T-cell (primary cell): ENCODE data around the gene TMC3. TPM values are rescaled to one million over a fixed set of nuclear protein-coding genes. Genes with fewer than 3 reads are reported as not detected.

Experiments
- ATAC-seq, 4 experiments: fragments of 200-7000 bp in 3 of 4; fragments of 150-1000 bp in 1 of 4; cut with Tn5 transposase; replicated peaks in 1 of 4; 1 replicate in 3 of 4; 2 replicates in 1 of 4; pipeline ENCODE4 v1.10.0; 2021; ENCODE audit warnings: moderate library complexity in 3 of 4, mild to moderate bottlenecking in 2 of 4, moderate number of reproducible peaks in 1 of 4
- CTCF ChIA-PET, 2 donors: fragments of 300-600 bp; sonication (Branson Sonifier 250); formaldehyde crosslinking; loops; one replicate each; lab custom pipeline; 2022; ENCODE audit warnings: antibody characterized with exemption in 2 of 2; lab: Charles Lee
- POLR2A ChIA-PET, 2 donors: fragments of 300-600 bp; sonication (Branson Sonifier 250); formaldehyde crosslinking; loops; one replicate each; lab custom pipeline; 2022; ENCODE audit warnings: antibody characterized with exemption in 2 of 2; lab: Charles Lee
- DNase-seq, 35 experiments: peaks; one replicate each; pipeline versions ENCODE4 v3.0.0 to v3.0.0-alpha.2; 2013 to 2023
- H3K27ac ChIP-seq: one replicate; pipeline ENCODE4 v1.5.1; 2013; ENCODE audit warnings: low read length
- H3K27me3 ChIP-seq, 2 experiments: replicated peaks in 1 of 2; 1 replicate in 1 of 2; 2 replicates in 1 of 2; pipeline versions ENCODE4 v1.6.1 to v1.7.0; 2013; ENCODE audit warnings: low read length in 1 of 2, mixed read lengths in 1 of 2; ENCODE audit not compliant: control insufficient read depth in 2 of 2, insufficient read depth in 2 of 2; ENCODE audit errors: extremely low read depth in 1 of 2
- H3K36me3 ChIP-seq, 2 donors: 1 replicate in 1 of 2; 2 replicates in 1 of 2; pipeline versions ENCODE4 v1.6.1 to v1.7.0; 2013; ENCODE audit warnings: low read length in 1 of 2; ENCODE audit not compliant: control insufficient read depth in 2 of 2, insufficient read depth in 1 of 2; ENCODE audit errors: extremely low read depth in 1 of 2
- H3K4me1 ChIP-seq, 2 experiments: 1 replicate in 1 of 2; 2 replicates in 1 of 2; pipeline versions ENCODE4 v1.6.1 to v1.7.0; 2013; ENCODE audit warnings: low read length in 2 of 2, mixed read lengths in 1 of 2; ENCODE audit not compliant: insufficient read depth in 2 of 2, control insufficient read depth in 1 of 2; ENCODE audit errors: extremely low read depth in 1 of 2
- H3K4me3 ChIP-seq, 2 donors: 1 replicate in 1 of 2; 2 replicates in 1 of 2; pipeline versions ENCODE4 v1.5.1 to v1.7.0; 2013; ENCODE audit warnings: mild to moderate bottlenecking in 2 of 2, low read length in 1 of 2, moderate library complexity in 1 of 2; ENCODE audit not compliant: control insufficient read depth in 1 of 2; ENCODE audit errors: extremely low read depth in 1 of 2
- H3K9me3 ChIP-seq: 2 replicates; pipeline ENCODE4 v1.7.0; 2013
- H3K27ac Mint-ChIP-seq, 2 donors: one replicate each; pipeline ENCODE4 v1.8.0; 2020 to 2021; ENCODE audit warnings: mild to moderate bottlenecking in 2 of 2, mixed read lengths in 2 of 2
- H3K27me3 Mint-ChIP-seq, 2 donors: one replicate each; pipeline ENCODE4 v1.8.0; 2021 to 2022; ENCODE audit warnings: mixed read lengths in 2 of 2
- H3K36me3 Mint-ChIP-seq: one replicate; pipeline ENCODE4 v1.8.0; 2021; ENCODE audit warnings: mixed read lengths
- H3K4me1 Mint-ChIP-seq, 3 donors: one replicate each; pipeline ENCODE4 v1.8.0; 2020 to 2022; ENCODE audit warnings: mixed read lengths in 3 of 3, mild to moderate bottlenecking in 1 of 3
- H3K4me3 Mint-ChIP-seq, 3 donors: one replicate each; pipeline ENCODE4 v1.8.0; 2020 to 2022; ENCODE audit warnings: mild to moderate bottlenecking in 3 of 3, mixed read lengths in 3 of 3, moderate library complexity in 3 of 3
- H3K9me3 Mint-ChIP-seq, 3 donors: one replicate each; pipeline ENCODE4 v1.8.0; 2020 to 2022; ENCODE audit warnings: mixed read lengths in 3 of 3
- WGBS: methylation state at CpG from one replicate; pipeline ENCODE4 v1.1.5; 2013; ENCODE audit warnings: missing lambda C conversion rate; ENCODE audit not compliant: insufficient coverage; 5-methylcytosine and 5-hydroxymethylcytosine counted together
- total RNA-seq, 35 experiments: library from RNA in 6 of 35; stranded (reverse) in 6 of 35; fragments of 120-200 nt in 1 of 35; gene quantifications; one replicate each; pipeline versions ENCODE4 v1.2.1 to v1.2.4 and lab custom pipeline; 2013 to 2026

The TMC3 gene
- total RNA-seq, 5 donors from 2014 or later (not counting 1 experiment from before 2014, with no cell fraction given), result not detected

DNA sequence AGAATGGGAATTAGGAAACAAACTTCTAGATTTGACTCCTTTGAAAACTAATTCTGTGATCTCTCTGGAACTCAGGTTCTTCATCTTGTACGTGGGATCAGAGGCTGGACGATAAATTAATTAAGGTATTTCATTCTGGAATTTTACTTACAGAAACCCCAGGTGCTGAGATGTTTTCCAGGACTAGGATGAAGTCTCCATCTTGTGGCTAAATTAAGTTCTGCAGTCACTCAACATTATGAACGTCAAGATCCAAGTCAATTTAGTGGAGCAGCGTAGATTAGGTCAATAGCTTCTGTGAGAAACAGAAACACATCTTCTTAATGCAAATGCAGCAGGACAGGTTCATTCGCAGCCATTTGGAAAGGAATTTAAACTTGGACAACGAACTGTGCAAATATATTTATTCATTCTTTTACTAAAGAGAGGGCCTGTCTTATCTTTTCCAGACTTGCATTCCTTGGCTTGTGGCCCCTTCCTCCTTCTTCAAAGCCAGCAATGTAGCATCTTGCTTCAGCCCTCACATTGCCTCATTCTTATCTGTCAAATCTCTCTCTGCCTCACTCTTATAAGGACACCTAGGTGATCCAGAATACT, 26.7 kb upstream of the TMC3 start:
- Mint-ChIP-seq H3K27ac (no peak overlapping the region), H3K4me1 (peaks cover 0 to 3% (median 0%) of the 10 kb centered on the region in 3 donors), H3K27me3 (no peaks in the 10 kb centered on the region), H3K4me3 (no peak overlapping the region), H3K9me3 (no peaks in the 10 kb centered on the region), H3K36me3 (no peaks in the 10 kb centered on the region)
- DNase-seq (peak in 2 of 35 experiments; percentile 32 to 77), ATAC-seq (peak in 1 of 4 experiments; percentile 48)
- Histone ChIP-seq H3K9me3 (no peaks in the 10 kb centered on the region), H3K27me3 (no peaks in the 10 kb centered on the region), H3K4me1 (no peaks in the 10 kb centered on the region), H3K4me3 (no peak overlapping the region), H3K36me3 (no peaks in the 10 kb centered on the region), H3K27ac (no peak overlapping the region)
- CTCF ChIA-PET, result interaction anchor here (0.6 to 6.0 kb wide), 10 partner anchors 104 to 297 kb away, joined by 3 to 39 read pairs (median 4); no protein-coding TSS in a partner anchor
- WGBS, result no CpG with 5 or more reads among the region's 6 CpGs
- POLR2A ChIA-PET, result no interaction called here

GRCh38 chr15:81398910-81399551, 25.0 kb upstream of the TMC3 start:
- Histone ChIP-seq H3K4me1 (no peaks in the 10 kb centered on the region), H3K36me3 (no peaks in the 10 kb centered on the region), H3K27ac (no peak overlapping the region), H3K9me3 (no peaks in the 10 kb centered on the region), H3K27me3 (no peaks in the 10 kb centered on the region), H3K4me3 (no peak overlapping the region)
- Mint-ChIP-seq H3K4me3 (no peak overlapping the region), H3K36me3 (no peaks in the 10 kb centered on the region), H3K4me1 (peaks cover 0 to 3% (median 0%) of the 10 kb centered on the region in 3 donors), H3K27me3 (no peaks in the 10 kb centered on the region), H3K27ac (no peak overlapping the region), H3K9me3 (no peaks in the 10 kb centered on the region)
- ATAC-seq (no peak), DNase-seq (no peak)
- POLR2A ChIA-PET, result interaction anchor here in 1 of 2 donors (0.5 kb wide), 1 partner anchor 102 kb away, joined by 3 read pairs; no protein-coding TSS in a partner anchor
- no CpG with 5 or more reads among the region's 5 CpGs for WGBS
- CTCF ChIA-PET, result interaction anchor here (0.5 to 6.0 kb wide), 9 partner anchors 119 to 136 kb away, joined by 3 to 39 read pairs (median 3); no protein-coding TSS in a partner anchor

DNA sequence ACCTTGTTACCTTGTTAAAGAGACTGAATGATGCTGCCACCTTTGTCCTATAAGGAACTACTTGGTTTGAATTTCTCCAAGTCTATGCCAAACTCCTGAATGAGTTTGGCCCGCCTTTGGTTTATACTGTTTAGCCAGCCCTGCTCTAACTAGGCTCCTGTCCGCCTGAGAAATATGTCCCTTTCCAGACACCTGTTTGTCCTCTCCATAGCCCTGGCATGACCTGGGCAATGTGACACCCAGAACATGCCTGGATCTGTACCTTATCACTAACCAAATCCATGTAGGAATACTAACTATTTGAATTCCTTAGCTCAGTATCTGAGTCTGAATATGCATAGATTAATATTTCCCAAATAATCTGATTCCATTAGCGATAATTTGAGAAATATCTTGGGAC, 24.4 kb upstream of the TMC3 start:
- Histone ChIP-seq H3K27me3 (no peaks in the 10 kb centered on the region), H3K9me3 (no peaks in the 10 kb centered on the region), H3K4me3 (no peak overlapping the region), H3K36me3 (no peaks in the 10 kb centered on the region), H3K4me1 (no peaks in the 10 kb centered on the region), H3K27ac (no peak overlapping the region)
- Mint-ChIP-seq H3K4me3 (no peak overlapping the region), H3K4me1 (peaks cover 0 to 3% (median 0%) of the 10 kb centered on the region in 3 donors), H3K36me3 (no peaks in the 10 kb centered on the region), H3K9me3 (no peaks in the 10 kb centered on the region), H3K27ac (no peak overlapping the region), H3K27me3 (no peaks in the 10 kb centered on the region)
- ChIA-PET POLR2A (no interaction called here), CTCF (interaction anchor here (0.8 to 6.0 kb wide), 4 partner anchors 125 to 136 kb away, joined by 3 to 39 read pairs (median 4); no protein-coding TSS in a partner anchor)
- WGBS, result 93% methylated on average over 2 of the region's 3 CpGs
- DNase-seq (no peak), ATAC-seq (no peak)

- ChIA-PET POLR2A (no interaction called here), CTCF (interaction anchor here in 1 of 2 donors (2.3 kb wide), 1 partner anchor 129 kb away, joined by 7 read pairs; no protein-coding TSS in a partner anchor)
- Mint-ChIP-seq H3K27me3 (no peaks in the 10 kb centered on the region), H3K4me1 (no peaks in the 10 kb centered on the region), H3K27ac (no peak overlapping the region), H3K9me3 (no peaks in the 10 kb centered on the region), H3K4me3 (no peak overlapping the region), H3K36me3 (no peaks in the 10 kb centered on the region)
- H3K27me3 ChIP-seq, result no peaks in the 10 kb centered on the region
- H3K27ac ChIP-seq, result no peak overlapping the region
- H3K4me1 ChIP-seq, result no peaks in the 10 kb centered on the region
- no peak overlapping the region for H3K4me3 ChIP-seq
- H3K36me3 ChIP-seq, result no peaks in the 10 kb centered on the region
- DNase-seq, result no peak
- no peak for ATAC-seq
- no peaks in the 10 kb centered on the region for H3K9me3 ChIP-seq
Measured at GRCh38 chr15:81394603-81395002, 20.6 kb upstream of the TMC3 start.

DNA sequence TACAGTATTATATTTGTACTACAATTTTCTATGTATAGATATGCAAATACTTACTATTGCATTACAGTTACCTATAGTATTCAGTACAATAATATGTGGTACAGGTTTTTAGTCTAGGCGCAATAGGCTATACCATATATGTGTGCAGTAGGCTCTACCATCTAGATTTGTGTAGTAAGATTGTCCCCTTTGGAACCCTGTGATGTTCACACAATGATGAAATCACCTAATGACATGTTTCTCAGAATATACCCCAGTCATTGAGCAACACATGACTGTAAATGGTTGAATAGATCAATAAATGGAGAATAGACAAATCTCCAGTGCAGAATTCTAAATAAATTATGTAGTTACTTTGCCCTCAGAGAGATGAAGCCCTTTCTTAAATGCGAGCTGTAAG, 17.6 kb upstream of the TMC3 start:
- H3K9me3 Mint-ChIP-seq, result no peaks in the 10 kb centered on the region
- H3K27ac Mint-ChIP-seq, result no peak overlapping the region
- H3K36me3 Mint-ChIP-seq, result no peaks in the 10 kb centered on the region
- no peaks in the 10 kb centered on the region for H3K9me3 ChIP-seq
- ChIA-PET POLR2A (no interaction called here), CTCF (no interaction called here)
- no peaks in the 10 kb centered on the region for H3K27me3 ChIP-seq
- H3K4me1 Mint-ChIP-seq, result no peaks in the 10 kb centered on the region
- no peak overlapping the region for H3K4me3 Mint-ChIP-seq
- H3K27me3 Mint-ChIP-seq, result no peaks in the 10 kb centered on the region
- H3K4me3 ChIP-seq, result no peak overlapping the region
- 100% methylated on average over 1 of the region's 2 CpGs for WGBS
- no peaks in the 10 kb centered on the region for H3K36me3 ChIP-seq
- DNase-seq, result no peak
- H3K27ac ChIP-seq, result no peak overlapping the region
- no peak for ATAC-seq
- H3K4me1 ChIP-seq, result no peaks in the 10 kb centered on the region

DNA sequence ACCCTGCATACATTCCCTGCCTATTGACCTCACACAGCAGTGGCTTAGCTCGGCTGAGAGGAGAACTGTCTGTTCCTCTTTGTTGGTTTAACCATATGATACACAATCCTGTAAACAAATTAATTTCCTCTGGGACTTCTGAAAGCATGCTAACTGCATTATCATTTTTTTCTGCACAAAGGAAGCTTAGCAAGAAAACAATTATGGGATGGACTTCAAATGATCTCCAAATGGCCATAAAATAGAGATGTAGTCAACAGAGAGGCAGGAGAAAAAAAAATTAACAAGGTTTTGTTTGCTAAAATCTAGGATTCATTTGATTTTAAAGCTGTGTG, 14.4 kb upstream of the TMC3 start:
- ATAC-seq (no peak), DNase-seq (no peak)
- POLR2A ChIA-PET, result no interaction called here
- H3K9me3 Mint-ChIP-seq, result peaks cover 0 to 6% (median 0%) of the 10 kb centered on the region in 3 donors
- H3K36me3 ChIP-seq, result no peaks in the 10 kb centered on the region
- CTCF ChIA-PET, result interaction anchor here in 1 of 2 donors (1.2 kb wide), 1 partner anchor 122 kb away, joined by 4 read pairs; no protein-coding TSS in a partner anchor
- WGBS, result 29% methylated on average over 1 of the region's 1 CpG
- H3K27ac Mint-ChIP-seq, result no peak overlapping the region
- no peak overlapping the region for H3K27ac ChIP-seq
- H3K27me3 Mint-ChIP-seq, result no peaks in the 10 kb centered on the region
- peaks cover 11% of the 10 kb centered on the region for H3K36me3 Mint-ChIP-seq
- no peak overlapping the region for H3K4me3 ChIP-seq
- H3K4me3 Mint-ChIP-seq, result no peak overlapping the region
- no peaks in the 10 kb centered on the region for H3K9me3 ChIP-seq
- peaks cover 0 to 8% (median 0%) of the 10 kb centered on the region in 3 donors for H3K4me1 Mint-ChIP-seq
- H3K4me1 ChIP-seq, result no peaks in the 10 kb centered on the region
- H3K27me3 ChIP-seq, result no peaks in the 10 kb centered on the region
